OCI-LY3 (cell line): ENCODE results near the gene AEN.
A peak's percentile ranks its signal among the peaks of the same experiment; 100 is the strongest.

Experiments
- H2AFZ ChIP-seq: fragments of 200-600, 300-600 bp; shearing (Covaris generic); 2 replicates; pipeline ENCODE4 v1.6.0; 2014; ENCODE audit warnings: antibody characterized with exemption, low read depth, low read length
- H3K27ac ChIP-seq: fragments of 200-600, 300-600 bp; sonication (generic); 2 replicates; pipeline ENCODE4 v1.5.1; 2014; ENCODE audit warnings: mild to moderate bottlenecking, low read length, moderate library complexity, mixed read lengths
- H3K27me3 ChIP-seq: fragments of 200-600, 300-600 bp; sonication (generic); 2 replicates; pipeline ENCODE4 v1.6.1; 2014; ENCODE audit warnings: low read depth, low read length, mixed read lengths
- H3K36me3 ChIP-seq: fragments of 200-600, 300-600 bp; sonication (generic); replicated peaks from 2 replicates; pipeline ENCODE3; 2014; ENCODE audit warnings: low read depth, low read length, mixed read lengths
- H3K4me1 ChIP-seq: fragments of 300-600, 200-600 bp; sonication (generic); 2 replicates; pipeline ENCODE4 v1.6.1; 2014; ENCODE audit warnings: low read length, mixed read lengths
- H3K4me2 ChIP-seq: fragments of 200-600, 300-600 bp; sonication (generic); 2 replicates; pipeline ENCODE4 v1.6.1; 2014; ENCODE audit warnings: low read length, mixed read lengths
- H3K4me3 ChIP-seq: fragments of 300-600, 200-600 bp; sonication (generic); 2 replicates; pipeline ENCODE4 v1.5.1; 2014; ENCODE audit warnings: antibody characterized with exemption, mild to moderate bottlenecking, low read length, moderate library complexity
- H3K79me2 ChIP-seq: fragments of 300-600, 200-600 bp; shearing (Covaris generic); 2 replicates; pipeline ENCODE4 v1.6.1; 2014; ENCODE audit warnings: mild to moderate bottlenecking, low read length, mixed read lengths
- H3K9ac ChIP-seq: fragments of 300-600, 200-600 bp; shearing (Covaris generic); 2 replicates; pipeline ENCODE4 v1.6.0; 2014; ENCODE audit warnings: mild to moderate bottlenecking, low read length, moderate library complexity
- H3K9me3 ChIP-seq: fragments of 200-600, 300-600 bp; shearing (Covaris generic); 2 replicates; pipeline ENCODE4 v1.6.1; 2014; ENCODE audit warnings: low read length, mixed read lengths; ENCODE audit not compliant: insufficient read depth
- H4K20me1 ChIP-seq: fragments of 200-600, 300-600 bp; sonication (generic); 2 replicates; pipeline ENCODE4 v1.6.1; 2016; ENCODE audit warnings: low read length, mixed read lengths; ENCODE audit not compliant: insufficient read depth
- CTCF ChIP-seq: fragments of 200-600, 300-600 bp; sonication (generic); IDR thresholded peaks from 2 replicates; pipeline ENCODE4 v1.5.1; 2014; ENCODE audit warnings: antibody characterized with exemption, low read length, low read depth
- EZH2phosphoT487 ChIP-seq: fragments of 200-600 bp; shearing (Covaris generic); IDR thresholded peaks from 2 replicates; pipeline ENCODE4 v1.6.1; 2018; ENCODE audit warnings: antibody characterized with exemption, mixed run types, low read depth

The AEN gene

DNA sequence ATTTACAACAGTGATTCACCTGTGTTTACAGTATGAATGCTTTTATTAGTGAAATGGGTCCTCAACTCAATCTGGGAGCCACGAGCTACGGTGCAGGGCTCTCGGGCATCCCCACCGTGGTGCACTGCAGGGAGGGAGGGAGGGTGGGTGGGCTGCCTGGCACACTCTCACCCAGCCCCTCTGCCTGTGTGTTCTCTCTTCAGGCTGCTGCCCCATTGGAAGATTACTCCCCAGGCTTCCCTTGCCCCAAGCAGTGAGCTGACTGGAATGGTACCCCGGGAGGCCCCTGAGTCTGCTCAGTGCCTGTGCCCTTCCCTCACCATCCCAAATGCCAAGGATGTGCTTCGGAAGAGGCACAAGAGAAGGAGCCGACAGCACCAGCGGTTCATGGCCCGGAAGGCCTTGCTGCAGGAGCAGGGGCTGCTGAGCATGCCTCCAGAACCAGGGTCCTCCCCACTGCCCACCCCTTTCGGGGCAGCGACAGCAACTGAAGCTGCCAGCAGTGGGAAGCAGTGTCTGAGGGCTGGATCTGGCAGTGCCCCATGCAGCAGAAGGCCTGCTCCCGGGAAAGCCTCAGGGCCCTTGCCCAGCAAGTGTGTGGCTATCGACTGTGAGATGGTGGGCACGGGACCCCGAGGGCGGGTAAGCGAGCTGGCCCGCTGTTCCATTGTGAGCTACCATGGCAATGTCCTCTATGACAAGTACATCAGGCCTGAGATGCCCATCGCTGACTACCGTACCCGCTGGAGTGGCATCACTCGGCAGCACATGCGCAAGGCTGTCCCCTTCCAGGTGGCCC, 5.0 kb downstream of the AEN start:
- peaks cover 74% of the 10 kb centered on the region for H3K4me1 ChIP-seq
- H3K4me3 ChIP-seq = peak overlapping the region; percentile 89
- H3K36me3 ChIP-seq = peaks cover 90% of the 10 kb centered on the region
- H3K27ac ChIP-seq = peak overlapping the region; percentile 99
- H3K9me3 ChIP-seq = no peaks in the 10 kb centered on the region
- H3K9ac ChIP-seq = peak overlapping the region; percentile 99
- TF ChIP-seq CTCF = no peak
- TF ChIP-seq EZH2phosphoT487 = no peak
- H4K20me1 ChIP-seq = peaks cover 82% of the 10 kb centered on the region
- no peak overlapping the region for H2AFZ ChIP-seq
- peak overlapping the region; percentile 99 for H3K4me2 ChIP-seq
- no peaks in the 10 kb centered on the region for H3K27me3 ChIP-seq
- peaks cover 100% of the 10 kb centered on the region for H3K79me2 ChIP-seq

DNA sequence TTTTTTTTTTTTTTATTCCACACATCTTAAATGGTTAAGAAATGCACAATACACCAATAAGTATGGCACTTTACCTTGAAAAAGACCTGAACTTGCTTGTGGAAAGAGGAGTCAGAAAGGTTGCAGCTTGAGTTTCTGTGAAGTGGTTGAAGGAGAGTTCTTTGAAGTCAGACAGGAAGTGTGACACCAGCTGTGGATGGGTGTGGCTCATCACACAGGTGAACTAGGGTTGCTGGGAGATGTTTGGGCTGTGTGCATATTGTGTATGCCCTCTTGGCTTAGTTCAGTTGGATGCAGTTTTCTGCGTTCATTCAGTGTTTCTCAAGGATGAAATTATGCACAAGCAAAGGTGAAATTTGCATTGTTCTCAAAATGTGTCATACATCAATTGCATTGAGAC, 6.3 kb downstream of the AEN start:
- peak overlapping the region; percentile 22 for H3K9ac ChIP-seq
- H3K4me3 ChIP-seq = peak overlapping the region; percentile 41
- H3K9me3 ChIP-seq = no peaks in the 10 kb centered on the region
- peak overlapping the region; percentile 51 for H3K4me2 ChIP-seq
- peaks cover 100% of the 10 kb centered on the region for H3K79me2 ChIP-seq
- peak overlapping the region; percentile 99 for H3K27ac ChIP-seq
- H4K20me1 ChIP-seq = peaks cover 96% of the 10 kb centered on the region
- no peak overlapping the region for H2AFZ ChIP-seq
- H3K36me3 ChIP-seq = peaks cover 91% of the 10 kb centered on the region
- TF ChIP-seq EZH2phosphoT487 = no peak
- TF ChIP-seq CTCF = no peak
- peaks cover 87% of the 10 kb centered on the region for H3K4me1 ChIP-seq
- H3K27me3 ChIP-seq = no peaks in the 10 kb centered on the region

DNA sequence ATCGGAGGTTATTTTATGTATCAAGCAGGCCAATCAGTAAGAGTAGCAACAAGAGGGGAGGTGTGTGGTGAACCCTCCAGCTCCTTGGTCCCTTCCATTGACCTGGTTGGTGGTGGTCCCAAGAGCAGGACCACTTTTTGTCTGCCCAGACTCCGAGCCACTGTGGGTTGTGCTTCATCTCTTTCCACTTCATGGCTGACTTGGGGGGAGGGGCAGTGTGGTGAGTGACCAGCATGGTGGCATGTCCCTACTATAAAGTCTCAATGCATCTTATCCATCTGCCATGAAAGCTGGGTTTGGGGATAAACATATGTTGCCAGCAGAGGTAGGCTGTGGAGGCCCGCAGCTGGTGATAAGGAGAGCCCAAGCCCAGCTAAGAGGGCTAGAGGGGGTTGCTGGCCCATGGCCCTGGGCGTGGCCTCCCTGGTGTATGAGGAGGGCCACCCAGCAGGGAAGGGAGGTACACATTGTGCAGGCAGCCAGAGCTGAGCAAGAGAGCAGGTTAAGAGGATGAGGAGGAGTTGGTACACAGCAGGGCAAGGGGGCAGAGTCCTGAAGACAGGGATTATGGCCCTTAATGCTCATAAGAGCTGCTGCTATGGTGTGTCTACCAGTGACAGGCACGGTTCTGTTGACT, 7.0 kb downstream of the AEN start:
- Histone ChIP-seq H4K20me1 (peaks cover 94% of the 10 kb centered on the region), H3K9me3 (no peaks in the 10 kb centered on the region), H3K27ac (peak overlapping the region; percentile 99), H3K4me3 (no peak overlapping the region), H3K4me2 (peak overlapping the region; percentile 51), H3K36me3 (peaks cover 85% of the 10 kb centered on the region), H3K79me2 (peaks cover 99% of the 10 kb centered on the region), H2AFZ (no peak overlapping the region), H3K9ac (no peak overlapping the region), H3K27me3 (no peaks in the 10 kb centered on the region), H3K4me1 (peaks cover 94% of the 10 kb centered on the region)
- TF ChIP-seq CTCF (no peak), EZH2phosphoT487 (no peak)

- no peak overlapping the region for H2AFZ ChIP-seq
- peaks cover 95% of the 10 kb centered on the region for H3K79me2 ChIP-seq
- H3K9me3 ChIP-seq = no peaks in the 10 kb centered on the region
- TF ChIP-seq CTCF (no peak), EZH2phosphoT487 (no peak)
- H3K9ac ChIP-seq = no peak overlapping the region
- H3K27ac ChIP-seq = peak overlapping the region; percentile 99; the same call in 1 of the 2 replicates
- H4K20me1 ChIP-seq = peaks cover 85% of the 10 kb centered on the region
- H3K4me1 ChIP-seq = peaks cover 95% of the 10 kb centered on the region
- peak overlapping the region; percentile 51; the same call in 1 of the 2 replicates for H3K4me2 ChIP-seq
- H3K27me3 ChIP-seq = no peaks in the 10 kb centered on the region
- peaks cover 81% of the 10 kb centered on the region for H3K36me3 ChIP-seq
- no peak overlapping the region for H3K4me3 ChIP-seq
These were observed 7.9 kb downstream of the AEN start for GRCh38 chr15:88629071-88629470.
